Fibroblast of skin of left quadriceps (primary cell): Measurements from ENCODE around the gene DHDDS.

ENCODE experiments used
- DNase-seq, 2 experiments: peaks; one replicate each; pipeline ENCODE4 v3.0.0-alpha.2; 2013; ENCODE audit warnings: low read depth in 2 of 2

Gene DHDDS

GRCh38 chr1:26417111-26417759 lies 14.9 kb upstream of the DHDDS start:
- peak; percentile 24 for DNase-seq

- no peak for DNase-seq
These were observed 13.2 kb upstream of the DHDDS start for GRCh38 chr1:26418865-26419349.

- DNase-seq, result no peak
These were observed 12.6 kb upstream of the DHDDS start for GRCh38 chr1:26419494-26419893.

- DNase-seq, result no peak
These were observed 2.4 kb upstream of the DHDDS start for GRCh38 chr1:26429721-26430120.

- DNase-seq, result no peak
These were observed 672 bp downstream of the DHDDS start for GRCh38 chr1:26432793-26433192.

GRCh38 chr1:26434161-26434752 lies 2.1 kb downstream of the DHDDS start:
- no peak for DNase-seq

GRCh38 chr1:26438041-26438440 lies 5.9 kb downstream of the DHDDS start:
- DNase-seq, result no peak

GRCh38 chr1:26440259-26440658 lies 8.1 kb downstream of the DHDDS start:
- DNase-seq, result no peak

GRCh38 chr1:26449868-26450267 lies 17.7 kb downstream of the DHDDS start:
- no peak for DNase-seq

GRCh38 chr1:26450908-26451307 lies 18.8 kb downstream of the DHDDS start:
- DNase-seq, result no peak

GRCh38 chr1:26452459-26453183 lies 20.5 kb downstream of the DHDDS start:
- no peak for DNase-seq

- no peak for DNase-seq
These were observed 27.0 kb downstream of the DHDDS start for GRCh38 chr1:26459148-26459547.

- DNase-seq, result no peak
These were observed 27.5 kb downstream of the DHDDS start for GRCh38 chr1:26459573-26460031.

- no peak for DNase-seq
These were observed 36.8 kb downstream of the DHDDS start for GRCh38 chr1:26468911-26469310.

GRCh38 chr1:26469558-26469957 lies 37.4 kb downstream of the DHDDS start:
- DNase-seq, result no peak

GRCh38 chr1:26470878-26471497 lies 38.9 kb downstream of the DHDDS start:
- DNase-seq, result no peak

GRCh38 chr1:26471498-26472319 lies 39.6 kb downstream of the DHDDS start:
- DNase-seq, result peak; percentile 38 to 44

GRCh38 chr1:26472320-26472900 lies 40.3 kb downstream of the DHDDS start, which contains the start of gene HMGN2:
TSS of gene HMGN2 (plus strand) at chr1:26472440. CDS start at chr1:26472613, 173 bp downstream.
- DNase-seq, result peak; percentile 74 to 79

- DNase-seq, result peak; percentile 87 to 88
These were observed 41.1 kb downstream of the DHDDS start for GRCh38 chr1:26472901-26473845.

- DNase-seq, result no peak
These were observed 42.7 kb downstream of the DHDDS start for GRCh38 chr1:26474818-26475217.
